Uterus (tissue), 4 donors: ENCODE measurements around the gene CNPY1. TPM values are rescaled to one million over a fixed set of nuclear protein-coding genes. Genes with fewer than 3 reads are reported as not detected.

Experiments used
- DNase-seq, 2 donors: peaks; one replicate each; pipeline ENCODE4 v3.0.0-alpha.2; 2019 to 2020
- H3K27ac ChIP-seq, 2 donors: fragments of 200-600 bp; sonication (generic); 1 replicate in 1 of 2; 2 replicates in 1 of 2; pipeline ENCODE4 v1.5.1; 2016 to 2018
- H3K27me3 ChIP-seq, 2 donors: fragments of 200-600 bp; sonication (generic); one replicate each; pipeline ENCODE4 v1.5.1; 2018 to 2019; ENCODE audit warnings: control low read depth in 1 of 2
- H3K36me3 ChIP-seq, 2 donors: fragments of 200-600 bp; sonication (generic); one replicate each; pipeline ENCODE4 v1.5.1; 2019; ENCODE audit warnings: control low read depth in 1 of 2
- H3K4me1 ChIP-seq, 2 donors: fragments of 200-600 bp; sonication (generic); one replicate each; pipeline ENCODE4 v1.5.1; 2018 to 2019; ENCODE audit warnings: control low read depth in 1 of 2
- H3K4me3 ChIP-seq, 2 donors: fragments of 200-600 bp; sonication (generic); 1 replicate in 1 of 2; 2 replicates in 1 of 2; pipeline ENCODE4 v1.5.1; 2018 to 2019; ENCODE audit warnings: mild to moderate bottlenecking in 1 of 2
- H3K9me3 ChIP-seq, 2 donors: fragments of 200-600 bp; sonication (generic); one replicate each; pipeline ENCODE4 v1.5.1; 2019; ENCODE audit warnings: control low read depth in 1 of 2
- CTCF ChIP-seq, 4 experiments: fragments of 200-600 bp in 2 of 4; fragments of 450-650 bp in 2 of 4; sonication (generic) in 2 of 4; IDR thresholded peaks; one replicate each; pipeline ENCODE4 v1.5.1; 2016 to 2019; ENCODE audit warnings: antibody characterized with exemption in 4 of 4, mild to moderate bottlenecking in 2 of 4, moderate library complexity in 1 of 4
- POLR2A ChIP-seq, 2 donors: fragments of 450-650 bp; IDR thresholded peaks; one replicate each; pipeline ENCODE4 v1.6.1; 2016; ENCODE audit warnings: antibody characterized with exemption in 2 of 2, mild to moderate bottlenecking in 1 of 2, moderate library complexity in 1 of 2
- intact Hi-C: fragments of 100-400 bp; cut with DNase I; formaldehyde crosslinking; loops from one replicate; pipeline ENCODE4 v1.15.1; 2023; ENCODE audit warnings: low total_unique reads
- total RNA-seq, 4 donors: library from RNA; depleted of rRNA in 3 of 4; stranded (reverse); fragments of >200 nt in 3 of 4; gene quantifications; one replicate each; pipeline versions ENCODE4 v1.1.0 to v1.2.4, GENCODE V29; 2014 to 2023
- donor health status: DM: yes; HTN: yes; CAD: no.

Gene CNPY1
- total RNA-seq, 4 donors from 2014 or later, result not detected

DNA sequence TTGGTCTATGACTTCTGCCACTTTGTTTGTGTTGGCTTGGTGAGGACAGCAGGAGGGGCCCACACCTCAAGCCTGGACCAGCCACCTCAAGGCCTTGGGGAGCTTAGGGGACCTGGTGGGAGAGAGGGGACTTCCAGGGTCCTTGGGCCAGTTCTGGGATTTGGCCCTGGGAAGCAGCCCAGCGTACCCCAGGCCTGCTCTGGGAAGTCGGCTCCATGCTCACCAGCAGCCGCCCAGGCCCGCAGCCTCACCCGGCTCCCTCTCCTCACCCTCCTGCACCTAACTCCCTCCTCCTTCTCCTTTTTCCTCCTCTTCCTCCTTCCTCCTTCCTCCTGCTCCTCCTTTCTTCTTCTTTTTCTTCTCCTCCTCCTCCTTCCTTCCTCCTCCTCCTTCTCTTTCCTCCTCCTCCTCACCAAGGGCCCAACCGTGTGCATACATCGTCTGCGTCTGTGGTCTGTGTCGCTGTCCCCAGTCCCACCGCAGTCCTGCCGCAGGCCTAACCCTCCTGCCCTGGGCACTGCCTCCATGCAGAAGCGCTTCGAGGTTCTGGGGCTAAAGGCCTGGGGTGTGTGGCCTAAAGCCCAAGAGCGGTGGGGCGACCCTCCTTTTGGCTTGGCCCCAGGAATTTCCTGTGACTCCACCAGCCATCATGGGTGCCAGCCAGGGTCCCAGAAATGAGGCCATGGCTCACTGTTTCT, 83.1 kb downstream of the CNPY1 start:
- Histone ChIP-seq H3K4me3 (no peak overlapping the region), H3K27me3 (peaks cover 31 to 93% of the 10 kb centered on the region in 2 donors), H3K9me3 (no peaks in the 10 kb centered on the region), H3K36me3 (no peaks in the 10 kb centered on the region), H3K4me1 (peaks cover 0 to 13% of the 10 kb centered on the region in 2 donors), H3K27ac (no peak overlapping the region)
- TF ChIP-seq CTCF (IDR thresholded peaks at IDR 0.05) (no peak), POLR2A (IDR thresholded peaks at IDR 0.05) (no peak)
- DNase-seq, result no peak
- intact Hi-C loops, result no loop called here

GRCh38 chr7:155462163-155462735, 84.1 kb downstream of the CNPY1 start:
- TF ChIP-seq CTCF (IDR thresholded peaks at IDR 0.05) (no peak), POLR2A (IDR thresholded peaks at IDR 0.05) (no peak)
- Histone ChIP-seq H3K4me3 (no peak overlapping the region), H3K4me1 (peaks cover 0 to 13% of the 10 kb centered on the region in 2 donors), H3K9me3 (no peaks in the 10 kb centered on the region), H3K36me3 (no peaks in the 10 kb centered on the region), H3K27me3 (peaks cover 25 to 83% of the 10 kb centered on the region in 2 donors), H3K27ac (no peak overlapping the region)
- intact Hi-C loops, result no loop called here
- no peak for DNase-seq

- H3K4me3 ChIP-seq, result no peak overlapping the region
- TF ChIP-seq CTCF (IDR thresholded peaks at IDR 0.05) (no peak), POLR2A (IDR thresholded peaks at IDR 0.05) (no peak)
- no peaks in the 10 kb centered on the region for H3K36me3 ChIP-seq
- no peak for DNase-seq
- H3K27me3 ChIP-seq, result peaks cover 19 to 82% of the 10 kb centered on the region in 2 donors
- peaks cover 0 to 18% of the 10 kb centered on the region in 2 donors for H3K4me1 ChIP-seq
- intact Hi-C loops, result no loop called here
- no peak overlapping the region for H3K27ac ChIP-seq
- H3K9me3 ChIP-seq, result no peaks in the 10 kb centered on the region
Observed at GRCh38 chr7:155461631-155462030, 84.7 kb downstream of the CNPY1 start.

GRCh38 chr7:155460926-155461613, 85.3 kb downstream of the CNPY1 start:
- TF ChIP-seq POLR2A (IDR thresholded peaks at IDR 0.05), result no peak
- no peak for TF ChIP-seq CTCF (IDR thresholded peaks at IDR 0.05)
- Histone ChIP-seq H3K36me3 (no peaks in the 10 kb centered on the region), H3K9me3 (no peaks in the 10 kb centered on the region), H3K27me3 (peaks cover 21 to 82% of the 10 kb centered on the region in 2 donors), H3K4me1 (peaks cover 0 to 18% of the 10 kb centered on the region in 2 donors), H3K27ac (no peak overlapping the region), H3K4me3 (no peak overlapping the region)
- intact Hi-C loops, result no loop called here
- DNase-seq, result no peak
